DND-41 (cell line): Measurements from ENCODE around the gene RANBP17.

Source experiments
- ATAC-seq: fragments of 200-7000 bp; cut with Tn5 transposase; 3 replicates; pipeline ENCODE4 v1.9.1; 2021; ENCODE audit warnings: low read depth; ENCODE audit not compliant: insufficient read depth
- DNase-seq: peaks from one replicate; pipeline ENCODE4 v3.0.0-alpha.2; 2020
- H2AFZ ChIP-seq: 2 replicates; pipeline ENCODE4 v1.6.0; 2012; ENCODE audit warnings: low read depth, low read length
- H3K27ac ChIP-seq: 2 replicates; pipeline ENCODE4 v1.5.1; 2012; ENCODE audit warnings: low read length, inconsistent platforms
- H3K27me3 ChIP-seq: fragments of 200-600 bp; sonication (generic); 2 replicates; pipeline ENCODE4 v1.6.0; 2012; ENCODE audit warnings: low read length, mild to moderate bottlenecking, inconsistent platforms; ENCODE audit not compliant: insufficient read depth, poor library complexity
- H3K36me3 ChIP-seq: 2 replicates; pipeline ENCODE4 v1.5.1; 2012; ENCODE audit warnings: low read length, inconsistent platforms; ENCODE audit not compliant: insufficient read depth
- H3K4me1 ChIP-seq: 2 replicates; pipeline ENCODE4 v1.5.1; 2012; ENCODE audit warnings: mild to moderate bottlenecking, low read length; ENCODE audit not compliant: insufficient read depth
- H3K4me2 ChIP-seq: 2 replicates; pipeline ENCODE4 v1.6.0; 2012; ENCODE audit warnings: mild to moderate bottlenecking, moderate library complexity, low read length, inconsistent platforms; ENCODE audit not compliant: insufficient read depth
- H3K4me3 ChIP-seq, 2 experiments: fragments of 200-600 bp in 1 of 2; shearing (Covaris generic) in 1 of 2; 2 replicates each; pipeline ENCODE4 v1.5.1; 2012 to 2016; ENCODE audit warnings: inconsistent platforms in 2 of 2, low read length in 2 of 2, mild to moderate bottlenecking in 2 of 2, low read depth in 1 of 2, moderate library complexity in 1 of 2
- H3K79me2 ChIP-seq: 2 replicates; pipeline ENCODE4 v1.6.0; 2012; ENCODE audit warnings: low read length, inconsistent platforms; ENCODE audit not compliant: insufficient read depth
- H3K9ac ChIP-seq: 2 replicates; pipeline ENCODE4 v1.6.0; 2012; ENCODE audit warnings: low read depth, mild to moderate bottlenecking, inconsistent platforms, low read length, moderate library complexity
- H3K9me3 ChIP-seq: 2 replicates; pipeline ENCODE4 v1.5.1; 2012; ENCODE audit warnings: low read length, moderate library complexity, mild to moderate bottlenecking, inconsistent platforms; ENCODE audit not compliant: insufficient read depth, severe bottlenecking
- H4K20me1 ChIP-seq: 2 replicates; pipeline ENCODE4 v1.6.0; 2012; ENCODE audit warnings: low read length; ENCODE audit not compliant: insufficient read depth
- CTCF ChIP-seq: IDR thresholded peaks from 2 replicates; pipeline ENCODE4 v1.5.1; 2012; ENCODE audit warnings: borderline replicate concordance, low read length, moderate library complexity, mild to moderate bottlenecking; ENCODE audit not compliant: poor library complexity, severe bottlenecking; ENCODE audit errors: extremely low read depth
- EZH2 ChIP-seq: IDR thresholded peaks from 3 replicates; pipeline ENCODE4 v1.6.1; 2012; ENCODE audit warnings: borderline replicate concordance, low read depth, mild to moderate bottlenecking, moderate library complexity, low read length, inconsistent platforms; ENCODE audit not compliant: severe bottlenecking

RANBP17 gene

GRCh38 chr5:171268700-171269620 is 407.1 kb downstream of the RANBP17 start:
- H3K4me1 ChIP-seq: peaks cover 18% of the 10 kb centered on the region
- no peaks in the 10 kb centered on the region for H3K27me3 ChIP-seq
- TF ChIP-seq CTCF: no peak
- TF ChIP-seq EZH2: no peak
- H3K79me2 ChIP-seq: no peaks in the 10 kb centered on the region
- no peak overlapping the region for H3K9ac ChIP-seq
- DNase-seq (no peak), ATAC-seq (no peak)
- H3K36me3 ChIP-seq: no peaks in the 10 kb centered on the region
- H2AFZ ChIP-seq: no peak overlapping the region
- H3K9me3 ChIP-seq: no peaks in the 10 kb centered on the region
- no peaks in the 10 kb centered on the region for H4K20me1 ChIP-seq
- no peak overlapping the region for H3K27ac ChIP-seq
- H3K4me2 ChIP-seq: no peak overlapping the region
- no peak overlapping the region for H3K4me3 ChIP-seq

- no peak for TF ChIP-seq CTCF
- no peak for TF ChIP-seq EZH2
- H3K27ac ChIP-seq: no peak overlapping the region
- ATAC-seq: no peak
Observed at GRCh38 chr5:171269717-171270116, 407.9 kb downstream of the RANBP17 start.

GRCh38 chr5:171270136-171270535 is 408.3 kb downstream of the RANBP17 start:
- H3K27ac ChIP-seq: no peak overlapping the region
- no peak overlapping the region for H2AFZ ChIP-seq
- no peak overlapping the region for H3K4me3 ChIP-seq
- ATAC-seq (no peak), DNase-seq (no peak)
- H3K27me3 ChIP-seq: no peaks in the 10 kb centered on the region
- H3K4me2 ChIP-seq: no peak overlapping the region
- H3K36me3 ChIP-seq: no peaks in the 10 kb centered on the region
- H4K20me1 ChIP-seq: no peaks in the 10 kb centered on the region
- H3K9ac ChIP-seq: no peak overlapping the region
- H3K9me3 ChIP-seq: no peaks in the 10 kb centered on the region
- H3K79me2 ChIP-seq: no peaks in the 10 kb centered on the region
- H3K4me1 ChIP-seq: peaks cover 7% of the 10 kb centered on the region
- TF ChIP-seq EZH2: no peak
- no peak for TF ChIP-seq CTCF

More at GRCh38 chr5:171269717-171270116, 407.9 kb downstream of the RANBP17 start:
- H3K36me3 ChIP-seq: no peaks in the 10 kb centered on the region
- H4K20me1 ChIP-seq: no peaks in the 10 kb centered on the region
- no peaks in the 10 kb centered on the region for H3K79me2 ChIP-seq
- H2AFZ ChIP-seq: no peak overlapping the region
- no peak overlapping the region for H3K4me2 ChIP-seq
- H3K4me3 ChIP-seq: no peak overlapping the region
- H3K9me3 ChIP-seq: no peaks in the 10 kb centered on the region
- H3K4me1 ChIP-seq: peaks cover 11% of the 10 kb centered on the region
- H3K27me3 ChIP-seq: no peaks in the 10 kb centered on the region
- H3K9ac ChIP-seq: no peak overlapping the region
- DNase-seq: no peak
